ENCODE data around the gene HNF1A.

The HNF1A gene

DNA sequence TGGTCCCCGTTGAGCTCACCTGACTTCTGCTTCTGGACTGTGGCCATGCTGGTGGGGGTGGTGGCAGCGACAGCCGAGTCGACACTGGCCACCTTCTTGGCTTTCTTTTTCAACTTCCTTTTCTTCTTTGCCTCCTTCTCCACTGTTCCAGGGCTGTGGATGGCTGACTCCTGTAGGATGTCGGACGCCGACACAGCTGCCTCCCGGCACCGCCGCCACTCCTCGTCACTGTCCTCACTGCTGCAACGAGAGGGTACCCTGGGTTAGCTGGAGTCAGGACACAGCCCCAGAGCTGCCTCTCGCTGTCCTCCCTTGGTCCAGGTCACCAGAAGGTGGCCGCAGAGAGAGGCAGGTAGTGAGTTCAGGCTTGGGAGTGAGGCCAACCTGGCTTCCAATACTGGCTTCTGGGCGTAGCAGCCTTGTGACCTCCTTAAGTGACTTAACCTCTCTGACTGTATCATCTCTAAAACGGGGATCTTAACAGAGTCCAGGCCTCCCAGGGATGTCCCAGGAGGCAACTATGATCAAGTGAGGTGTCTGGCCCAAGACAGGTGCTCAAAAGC is 26.0 kb downstream of the HNF1A start:
- TF ChIP-seq TARDBP (IDR thresholded peaks at IDR 0.05) (no peak), SUZ12 (IDR thresholded peaks at IDR 0.05) (no peak), NFRKB (IDR thresholded peaks at IDR 0.05) (no peak), L3MBTL2 (conservative IDR thresholded peaks at IDR 0.05) (no peak), HDGF (IDR thresholded peaks at IDR 0.05; ENCODE audit: borderline replicate concordance) (no peak), FOXM1 (IDR thresholded peaks at IDR 0.05; ENCODE audit: borderline replicate concordance) (no peak), ZNF384 (IDR thresholded peaks at IDR 0.05) (no peak), FOXA1 (IDR thresholded peaks at IDR 0.05) (no peak), ELF4 (IDR thresholded peaks at IDR 0.05) (no peak), CTBP1 (IDR thresholded peaks at IDR 0.05; ENCODE audit: borderline replicate concordance) (no peak)
- TF ChIP-seq, protein P1, sequence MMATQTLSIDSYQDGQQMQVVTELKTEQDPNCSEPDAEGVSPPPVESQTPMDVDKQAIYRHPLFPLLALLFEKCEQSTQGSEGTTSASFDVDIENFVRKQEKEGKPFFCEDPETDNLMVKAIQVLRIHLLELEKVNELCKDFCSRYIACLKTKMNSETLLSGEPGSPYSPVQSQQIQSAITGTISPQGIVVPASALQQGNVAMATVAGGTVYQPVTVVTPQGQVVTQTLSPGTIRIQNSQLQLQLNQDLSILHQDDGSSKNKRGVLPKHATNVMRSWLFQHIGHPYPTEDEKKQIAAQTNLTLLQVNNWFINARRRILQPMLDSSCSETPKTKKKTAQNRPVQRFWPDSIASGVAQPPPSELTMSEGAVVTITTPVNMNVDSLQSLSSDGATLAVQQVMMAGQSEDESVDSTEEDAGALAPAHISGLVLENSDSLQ (IDR thresholded peaks at IDR 0.05), result no peak
- POLR2A ChIA-PET, result interaction anchor here (1.0 kb wide), 1 partner anchor 11 kb away, joined by 3 read pairs; no protein-coding TSS in a partner anchor
- no peak for DNase-seq (ENCODE audit: extremely low spot score)
- CTCF ChIA-PET, result interaction anchor here (0.6 to 1.7 kb wide), 3 partner anchors 15 to 63 kb away, joined by 3 to 7 read pairs (median 3); no protein-coding TSS in a partner anchor

DNA sequence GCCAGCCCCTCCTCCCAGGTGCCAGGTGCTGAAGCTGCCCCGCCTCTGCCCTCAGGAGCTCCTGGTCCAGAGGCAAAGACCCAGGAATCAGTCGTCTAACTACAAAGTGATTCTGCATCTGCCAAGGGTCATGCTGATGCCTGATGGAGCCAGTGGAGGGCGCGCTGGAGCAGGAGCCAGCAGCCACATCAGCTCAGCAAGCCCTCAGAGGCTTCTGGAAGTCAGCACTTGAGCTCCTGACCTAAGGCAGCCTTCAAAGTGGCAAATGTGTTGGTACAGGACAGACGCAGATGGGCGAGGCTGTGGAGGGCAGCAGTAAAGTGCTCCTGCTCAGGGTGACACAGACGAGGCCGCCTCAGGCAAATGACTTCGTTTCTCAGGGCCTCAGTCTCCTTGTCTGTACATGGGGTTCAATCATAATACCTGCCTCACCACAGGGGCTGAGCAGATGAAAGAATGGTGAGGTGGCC is 27.0 kb downstream of the HNF1A start:
- ChIA-PET POLR2A (interaction anchor here (1.0 kb wide), 2 partner anchors 8 to 12 kb away, joined by 3 read pairs; no protein-coding TSS in a partner anchor), CTCF (interaction anchor here (0.6 to 1.7 kb wide), 8 partner anchors 14 to 424 kb away, joined by 3 to 7 read pairs (median 4); partner anchors contain the start of genes HNF1A and POP5)
- DNase-seq (ENCODE audit: extremely low spot score), result peak; percentile 74
- TF ChIP-seq BHLHE40 (IDR thresholded peaks at IDR 0.05; ENCODE audit: borderline replicate concordance) (no peak), ELF4 (IDR thresholded peaks at IDR 0.05) (no peak), CTBP1 (IDR thresholded peaks at IDR 0.05; ENCODE audit: borderline replicate concordance) (no peak), FOXM1 (IDR thresholded peaks at IDR 0.05; ENCODE audit: borderline replicate concordance) (no peak), NFRKB (IDR thresholded peaks at IDR 0.05) (no peak), LEF1 (IDR thresholded peaks at IDR 0.05; ENCODE audit: borderline replicate concordance) (no peak), FOXK2 (IDR thresholded peaks at IDR 0.05) (no peak), FOXA1 (IDR thresholded peaks at IDR 0.05) (no peak), SUZ12 (IDR thresholded peaks at IDR 0.05) (no peak), HDGF (IDR thresholded peaks at IDR 0.05; ENCODE audit: borderline replicate concordance) (no peak), ZNF384 (IDR thresholded peaks at IDR 0.05) (no peak), ARNT (IDR thresholded peaks at IDR 0.05) (no peak), SP1 (IDR thresholded peaks at IDR 0.05) (no peak), L3MBTL2 (conservative IDR thresholded peaks at IDR 0.05) (no peak), TARDBP (IDR thresholded peaks at IDR 0.05) (no peak)
- TF ChIP-seq, protein P1 (IDR thresholded peaks at IDR 0.05), result no peak

DNA sequence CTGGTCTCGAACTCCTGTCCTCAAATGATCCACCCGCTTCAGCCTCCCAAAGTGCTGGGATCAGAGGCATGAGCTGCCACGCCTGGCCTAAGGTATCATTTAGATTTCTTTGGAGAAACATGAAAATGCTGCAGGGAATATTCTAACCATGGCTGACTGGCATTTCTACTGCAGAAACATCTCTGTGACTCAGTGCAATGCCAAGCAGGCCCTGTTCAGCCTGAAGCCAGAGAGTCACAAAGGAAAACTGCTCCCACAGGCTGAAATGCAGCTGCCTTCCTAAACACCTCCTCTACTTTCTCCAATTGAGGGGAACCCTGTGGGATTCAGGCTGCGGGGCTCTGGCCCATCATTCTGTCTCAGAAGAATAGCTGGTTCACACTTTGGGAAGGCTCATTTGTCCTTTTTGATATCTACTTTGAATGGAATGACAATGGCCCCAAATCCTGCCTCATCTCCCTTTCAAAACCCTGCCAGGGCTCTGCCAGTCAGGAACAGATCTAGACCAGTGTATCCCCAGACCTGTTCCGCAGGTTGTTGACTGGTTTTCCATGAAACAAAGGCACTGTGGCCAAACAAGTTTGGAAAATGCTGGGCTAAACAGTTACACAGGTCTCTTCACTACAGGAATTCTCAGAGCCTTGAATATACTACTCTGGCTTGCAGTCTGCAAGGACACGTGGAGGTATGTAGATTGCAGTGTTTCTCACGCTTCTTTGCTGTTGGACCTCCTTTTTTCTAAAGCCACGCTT is 30.2 kb downstream of the HNF1A start:
- no peak for TF ChIP-seq BHLHE40 (IDR thresholded peaks at IDR 0.05; ENCODE audit: borderline replicate concordance)
- no peak for TF ChIP-seq HDGF (IDR thresholded peaks at IDR 0.05; ENCODE audit: borderline replicate concordance)
- TF ChIP-seq NFRKB (IDR thresholded peaks at IDR 0.05), result no peak
- no peak for TF ChIP-seq CTBP1 (IDR thresholded peaks at IDR 0.05; ENCODE audit: borderline replicate concordance)
- TF ChIP-seq FOXK2 (IDR thresholded peaks at IDR 0.05), result no peak
- TF ChIP-seq SP1 (IDR thresholded peaks at IDR 0.05), result no peak
- TF ChIP-seq, protein P1 (IDR thresholded peaks at IDR 0.05), result no peak
- TF ChIP-seq TARDBP (IDR thresholded peaks at IDR 0.05), result no peak
- TF ChIP-seq ELF4 (IDR thresholded peaks at IDR 0.05), result no peak
- TF ChIP-seq L3MBTL2 (conservative IDR thresholded peaks at IDR 0.05), result no peak
- no peak for TF ChIP-seq ZNF384 (IDR thresholded peaks at IDR 0.05)
- TF ChIP-seq SUZ12 (IDR thresholded peaks at IDR 0.05), result no peak
- TF ChIP-seq FOXA1 (IDR thresholded peaks at IDR 0.05), result no peak
- no peak for TF ChIP-seq LEF1 (IDR thresholded peaks at IDR 0.05; ENCODE audit: borderline replicate concordance)
- TF ChIP-seq FOXM1 (IDR thresholded peaks at IDR 0.05; ENCODE audit: borderline replicate concordance), result no peak
- TF ChIP-seq ARNT (IDR thresholded peaks at IDR 0.05), result no peak
- POLR2A ChIA-PET, result no interaction called here
- CTCF ChIA-PET, result interaction anchor here (0.6 kb wide), 1 partner anchor 101 kb away, joined by 4 read pairs; no protein-coding TSS in a partner anchor
- DNase-seq (ENCODE audit: extremely low spot score), result no peak

DNA sequence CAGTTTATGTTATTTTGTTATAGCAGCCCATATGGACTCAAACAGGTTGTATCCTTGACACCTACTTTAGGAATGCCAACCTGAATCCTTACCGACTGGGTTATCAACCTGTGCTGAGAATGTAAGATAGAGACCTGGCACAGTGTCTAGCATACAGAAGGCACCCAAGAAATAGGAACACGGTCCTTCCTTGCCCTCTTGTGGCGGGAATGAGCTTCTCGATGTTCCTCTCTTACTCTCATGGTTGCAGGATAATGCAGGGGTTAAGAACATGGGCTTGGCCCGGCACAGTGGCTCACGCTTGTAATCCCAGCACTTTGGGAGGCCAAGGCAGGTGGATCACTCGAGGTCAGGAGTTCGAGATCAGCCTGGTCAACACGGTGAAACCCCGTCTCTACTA is 31.4 kb downstream of the HNF1A start:
- POLR2A ChIA-PET, result interaction anchor here (1.2 kb wide), 1 partner anchor 430 kb away, joined by 3 read pairs; no protein-coding TSS in a partner anchor
- CTCF ChIA-PET, result no interaction called here
- peak; percentile 30 for DNase-seq (ENCODE audit: extremely low spot score)
- no peak for TF ChIP-seq L3MBTL2 (conservative IDR thresholded peaks at IDR 0.05)
- no peak for TF ChIP-seq SP1 (IDR thresholded peaks at IDR 0.05)
- TF ChIP-seq ELF4 (IDR thresholded peaks at IDR 0.05), result no peak
- TF ChIP-seq FOXA1 (IDR thresholded peaks at IDR 0.05), result no peak
- TF ChIP-seq, protein P1 (IDR thresholded peaks at IDR 0.05), result no peak
- TF ChIP-seq HDGF (IDR thresholded peaks at IDR 0.05; ENCODE audit: borderline replicate concordance), result no peak
- TF ChIP-seq FOXK2 (IDR thresholded peaks at IDR 0.05), result no peak

DNA sequence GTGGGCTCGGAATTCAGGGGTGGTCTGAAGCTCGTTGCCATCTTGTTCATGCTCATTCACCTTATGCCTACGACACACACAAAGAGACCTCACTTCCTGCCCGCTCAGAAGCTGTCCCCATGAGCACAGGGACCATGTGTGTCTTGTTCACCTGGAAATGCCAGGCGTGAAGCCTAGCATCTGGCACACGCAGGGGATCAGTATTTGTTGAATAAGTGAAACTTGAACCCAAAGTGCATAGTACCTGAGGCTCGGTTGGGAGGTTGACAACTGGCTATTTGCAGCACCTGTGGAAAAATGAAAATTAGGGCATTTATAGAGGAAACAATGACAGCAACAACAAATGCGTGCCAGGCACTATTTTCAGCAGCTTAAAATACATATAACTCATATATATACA is 32.5 kb downstream of the HNF1A start:
- DNase-seq (ENCODE audit: extremely low spot score), result no peak
- TF ChIP-seq CTBP1 (IDR thresholded peaks at IDR 0.05; ENCODE audit: borderline replicate concordance) (no peak), HDGF (IDR thresholded peaks at IDR 0.05; ENCODE audit: borderline replicate concordance) (no peak), LEF1 (IDR thresholded peaks at IDR 0.05; ENCODE audit: borderline replicate concordance) (no peak), L3MBTL2 (conservative IDR thresholded peaks at IDR 0.05) (no peak), ELF4 (IDR thresholded peaks at IDR 0.05) (no peak), ZNF384 (IDR thresholded peaks at IDR 0.05) (no peak), ARNT (IDR thresholded peaks at IDR 0.05) (no peak), TARDBP (IDR thresholded peaks at IDR 0.05) (no peak), SP1 (IDR thresholded peaks at IDR 0.05) (no peak), SUZ12 (IDR thresholded peaks at IDR 0.05) (no peak), FOXM1 (IDR thresholded peaks at IDR 0.05; ENCODE audit: borderline replicate concordance) (no peak)
- ChIA-PET CTCF (interaction anchor here (0.7 kb wide), 1 partner anchor 431 kb away, joined by 3 read pairs; no protein-coding TSS in a partner anchor), POLR2A (interaction anchor here (1.2 kb wide), 1 partner anchor 431 kb away, joined by 3 read pairs; no protein-coding TSS in a partner anchor)

All from HEK293T (cell line).